SK-N-SH (cell line): ENCODE data around the gene STRIP2.

Experiments
- CTCF ChIP-seq: fragments of 200-600 bp; sonication (generic); IDR thresholded peaks from 2 replicates; pipeline ENCODE4 v1.6.1; 2017; ENCODE audit warnings: antibody characterized with exemption, mild to moderate bottlenecking, moderate library complexity
- EP300 ChIP-seq, 2 experiments: IDR thresholded peaks; 2 replicates each; pipeline versions ENCODE4 v1.4.0 to v1.6.1; 2012; ENCODE audit warnings: borderline replicate concordance in 1 of 2, low read depth in 1 of 2, low read length in 1 of 2
- EZH2phosphoT487 ChIP-seq: fragments of 200-600 bp; sonication (generic); IDR thresholded peaks from 2 replicates; pipeline ENCODE4 v1.6.1; 2017; ENCODE audit warnings: low read depth, mixed run types, mild to moderate bottlenecking, antibody characterized with exemption, moderate library complexity, borderline replicate concordance
- FOSL2 ChIP-seq: IDR thresholded peaks from 2 replicates; pipeline ENCODE4 v1.4.0; 2012; ENCODE audit warnings: low read depth, mild to moderate bottlenecking, moderate library complexity, borderline replicate concordance
- JUND ChIP-seq: IDR thresholded peaks from 2 replicates; pipeline ENCODE4 v1.4.0; 2012
- RCOR1 ChIP-seq: fragments of 150-350 bp; IDR thresholded peaks from 2 replicates; pipeline ENCODE4 v1.6.1; 2017; ENCODE audit warnings: antibody characterized with exemption, low read length
- SIN3A ChIP-seq: IDR thresholded peaks from 2 replicates; pipeline ENCODE4 v1.6.1; 2012; ENCODE audit warnings: low read depth, mild to moderate bottlenecking, low read length, moderate library complexity, borderline replicate concordance
- TAF1 ChIP-seq: IDR thresholded peaks from 2 replicates; pipeline ENCODE4 v1.6.1; 2012; ENCODE audit warnings: low read depth, mild to moderate bottlenecking, low read length, moderate library complexity, borderline replicate concordance
- TCF12 ChIP-seq: IDR thresholded peaks from 2 replicates; pipeline ENCODE4 v1.4.0; 2012
- TF ChIP-seq, protein P1 (sequence below): IDR thresholded peaks from 2 replicates; pipeline ENCODE4 v1.4.0; 2012; ENCODE audit warnings: low read depth

DNA sequence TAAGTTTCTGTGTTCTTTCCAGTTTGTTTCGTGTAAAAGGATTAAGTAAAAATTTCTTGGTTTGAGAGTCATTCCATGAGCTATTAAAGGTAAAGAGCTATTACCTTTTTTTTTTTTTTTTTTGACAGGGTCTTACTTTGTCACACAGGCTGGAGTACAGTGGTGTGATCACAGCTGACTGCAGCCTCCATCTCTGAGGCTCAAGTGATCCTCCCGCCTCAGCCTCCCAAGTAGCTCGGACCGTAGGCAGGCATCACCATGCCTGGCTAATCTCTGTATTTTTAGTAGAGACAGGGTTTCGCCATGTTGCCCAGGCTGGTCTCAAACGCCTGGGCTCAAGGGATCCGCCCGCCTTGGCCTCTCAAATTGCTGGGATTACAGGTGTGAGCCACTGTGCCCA lies 69.5 kb downstream of the STRIP2 start:
- no peak for TF ChIP-seq FOSL2
- TF ChIP-seq CTCF: no peak
- TF ChIP-seq, protein P1, sequence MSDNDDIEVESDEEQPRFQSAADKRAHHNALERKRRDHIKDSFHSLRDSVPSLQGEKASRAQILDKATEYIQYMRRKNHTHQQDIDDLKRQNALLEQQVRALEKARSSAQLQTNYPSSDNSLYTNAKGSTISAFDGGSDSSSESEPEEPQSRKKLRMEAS: no peak
- TF ChIP-seq RCOR1: no peak
- no peak for TF ChIP-seq SIN3A
- TF ChIP-seq EP300 (IDR thresholded peaks at IDR 0.05; ENCODE audit: borderline replicate concordance in 1 of 2, low read depth in 1 of 2, low read length in 1 of 2): no peak
- TF ChIP-seq TAF1: no peak
- no peak for TF ChIP-seq TCF12
- no peak for TF ChIP-seq JUND
- TF ChIP-seq EZH2phosphoT487: no peak
